ENCODE data around the gene MIGA1.

The MIGA1 gene

DNA sequence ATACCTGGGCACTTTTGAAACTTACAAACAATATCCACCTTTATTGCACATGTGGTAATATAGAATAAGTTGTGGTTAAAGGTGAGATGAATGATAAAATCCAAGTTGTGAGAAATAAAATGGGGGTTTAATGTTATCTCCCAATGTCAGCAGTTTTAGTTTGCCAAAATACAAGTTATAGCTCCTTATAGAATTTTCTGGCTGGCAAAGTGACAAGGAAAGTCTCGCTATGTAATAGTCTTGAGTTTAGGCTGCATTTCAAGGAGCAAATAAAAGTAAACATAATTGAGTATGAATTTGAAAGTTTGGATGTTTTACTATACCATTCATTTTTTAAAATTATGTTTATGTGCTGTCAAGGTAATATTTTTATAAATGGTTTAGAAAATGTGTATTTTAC lies 94.0 kb downstream of the MIGA1 start:
- H3K36me3 ChIP-seq (replicated peaks in 1 of 2; ENCODE audit: control insufficient read depth in 2 of 2, insufficient read depth in 2 of 2, low read length in 2 of 2) = peaks cover 0 to 5% of the 10 kb centered on the region in 2 donors
- no CpG with 5 or more reads among the region's 1 CpG for WGBS, 2 donors (ENCODE audit: extremely low coverage in 2 of 2, insufficient read length in 2 of 2, insufficient replicate concordance in 1 of 2)
- no peak overlapping the region for H3K9ac ChIP-seq (ENCODE audit: low read depth, low read length, poor library complexity)
- no peak overlapping the region for H4K91ac ChIP-seq (ENCODE audit: low read depth, low read length, poor library complexity)
- H3K4me2 ChIP-seq (ENCODE audit: insufficient read depth, low read length, poor library complexity, severe bottlenecking) = no peak overlapping the region
- no peak overlapping the region for H3K4ac ChIP-seq (ENCODE audit: low read length)
- no peaks in the 10 kb centered on the region for H3K9me3 ChIP-seq (replicated peaks in 1 of 2; ENCODE audit: control insufficient read depth in 2 of 2, insufficient read depth in 1 of 2, low read depth in 1 of 2, low read length in 2 of 2)
- no peak overlapping the region for H3K18ac ChIP-seq (ENCODE audit: low read length)
- H2BK5ac ChIP-seq (ENCODE audit: low read length) = no peak overlapping the region
- H3K27ac ChIP-seq (replicated peaks; ENCODE audit: low read length) = no peak overlapping the region
- H2BK12ac ChIP-seq (ENCODE audit: low read length) = no peak overlapping the region
- H3K4me3 ChIP-seq (ENCODE audit: low read length in 2 of 2) = no peak overlapping the region
- H2AFZ ChIP-seq (ENCODE audit: low read length) = no peak overlapping the region
- no peak overlapping the region for H3K23ac ChIP-seq (ENCODE audit: low read depth, low read length, poor library complexity)
- H3K79me1 ChIP-seq (ENCODE audit: low read depth, low read length) = no peaks in the 10 kb centered on the region
- H3K14ac ChIP-seq (ENCODE audit: low read length) = no peak overlapping the region
- H2BK15ac ChIP-seq (ENCODE audit: low read length) = no peak overlapping the region
- H2AK5ac ChIP-seq (ENCODE audit: low read depth, low read length) = no peak overlapping the region
- no peak overlapping the region for H4K8ac ChIP-seq (ENCODE audit: low read depth, low read length)
- no peaks in the 10 kb centered on the region for H3K4me1 ChIP-seq (ENCODE audit: control insufficient read depth in 2 of 2, insufficient read depth in 1 of 2, low read depth in 1 of 2, low read length in 2 of 2)
- no peaks in the 10 kb centered on the region for H3K27me3 ChIP-seq (ENCODE audit: control insufficient read depth in 3 of 3, insufficient read depth in 3 of 3, low read depth in 1 of 3, low read length in 3 of 3)
- no peak overlapping the region for H2BK120ac ChIP-seq (ENCODE audit: low read depth, low read length)
- DNase-seq (ENCODE audit: low spot score) = no peak

DNA sequence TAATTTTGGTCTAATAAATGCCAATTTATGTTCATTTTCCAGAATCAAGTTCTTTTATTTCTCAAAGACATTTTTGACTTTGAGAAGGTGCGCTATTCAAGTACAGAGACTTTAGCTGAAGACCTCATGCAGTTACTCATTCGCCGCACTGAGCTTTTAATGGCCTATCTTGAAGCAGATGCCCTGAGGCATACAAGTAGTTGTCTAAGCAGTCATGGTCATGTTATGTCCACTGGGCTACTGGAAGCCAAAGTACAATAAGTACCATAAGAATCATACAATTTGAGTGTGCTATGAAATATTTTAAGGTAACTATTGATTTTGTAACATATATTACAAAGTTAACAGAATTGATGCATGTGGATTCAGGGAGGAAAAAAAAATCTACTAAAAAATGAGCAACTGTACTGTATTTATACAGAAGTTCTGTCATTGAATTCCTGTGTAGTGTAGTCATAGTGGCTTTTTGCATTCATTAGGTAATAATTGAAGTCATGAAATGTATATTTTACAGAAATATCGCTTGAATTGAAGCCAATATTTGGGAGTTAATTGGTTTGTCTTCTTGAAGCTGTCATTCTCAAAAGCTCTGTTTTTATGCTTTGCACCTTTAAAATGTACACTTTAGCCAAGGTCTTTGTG lies 95.5 kb downstream of the MIGA1 start:
- H3K27ac ChIP-seq (replicated peaks; ENCODE audit: low read length) = no peak overlapping the region
- WGBS, 2 donors (ENCODE audit: extremely low coverage in 2 of 2, insufficient read length in 2 of 2, insufficient replicate concordance in 1 of 2) = no CpG with 5 or more reads among the region's 4 CpGs
- H3K4ac ChIP-seq (ENCODE audit: low read length) = no peak overlapping the region

DNA sequence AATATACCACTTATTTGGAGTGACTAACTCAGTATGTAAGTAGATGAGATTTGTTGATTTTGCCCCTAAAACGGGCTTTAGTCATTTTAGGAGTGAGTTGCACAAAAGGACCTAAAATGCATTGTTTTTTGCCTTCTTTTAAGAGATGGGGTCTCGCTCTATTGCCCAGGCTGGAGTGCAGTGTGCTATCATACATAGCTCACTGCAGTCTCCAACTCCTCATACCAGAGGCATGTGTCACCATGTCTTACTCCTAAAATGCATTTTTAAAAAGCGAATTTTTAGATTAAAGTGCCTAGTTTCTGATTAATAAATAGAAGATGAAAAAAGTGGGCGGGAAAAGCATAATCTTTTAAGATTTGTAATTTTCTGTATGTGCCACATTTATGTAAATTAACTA lies 97.4 kb downstream of the MIGA1 start:
- H3K14ac ChIP-seq (ENCODE audit: low read length) = no peak overlapping the region
- no peaks in the 10 kb centered on the region for H3K79me1 ChIP-seq (ENCODE audit: low read depth, low read length)
- H3K4me3 ChIP-seq (ENCODE audit: low read length in 2 of 2) = no peak overlapping the region
- H3K9me3 ChIP-seq (replicated peaks in 1 of 2; ENCODE audit: control insufficient read depth in 2 of 2, insufficient read depth in 1 of 2, low read depth in 1 of 2, low read length in 2 of 2) = no peaks in the 10 kb centered on the region
- no peaks in the 10 kb centered on the region for H3K4me1 ChIP-seq (ENCODE audit: control insufficient read depth in 2 of 2, insufficient read depth in 1 of 2, low read depth in 1 of 2, low read length in 2 of 2)
- H2BK5ac ChIP-seq (ENCODE audit: low read length) = no peak overlapping the region
- H3K4me2 ChIP-seq (ENCODE audit: insufficient read depth, low read length, poor library complexity, severe bottlenecking) = no peak overlapping the region
- H2BK15ac ChIP-seq (ENCODE audit: low read length) = no peak overlapping the region
- 100% methylated on average over 1 of the region's 4 CpGs; no CpG with 5 or more reads in 1 of the 2 donors for WGBS, 2 donors (ENCODE audit: extremely low coverage in 2 of 2, insufficient read length in 2 of 2, insufficient replicate concordance in 1 of 2)
- peaks cover 0 to 2% of the 10 kb centered on the region in 2 donors for H3K36me3 ChIP-seq (replicated peaks in 1 of 2; ENCODE audit: control insufficient read depth in 2 of 2, insufficient read depth in 2 of 2, low read length in 2 of 2)
- H2AFZ ChIP-seq (ENCODE audit: low read length) = no peak overlapping the region
- H3K27ac ChIP-seq (replicated peaks; ENCODE audit: low read length) = no peak overlapping the region
- no peaks in the 10 kb centered on the region for H3K27me3 ChIP-seq (ENCODE audit: control insufficient read depth in 3 of 3, insufficient read depth in 3 of 3, low read depth in 1 of 3, low read length in 3 of 3)
- no peak overlapping the region for H3K18ac ChIP-seq (ENCODE audit: low read length)
- no peak overlapping the region for H2AK5ac ChIP-seq (ENCODE audit: low read depth, low read length)
- no peak overlapping the region for H3K9ac ChIP-seq (ENCODE audit: low read depth, low read length, poor library complexity)
- H2BK120ac ChIP-seq (ENCODE audit: low read depth, low read length) = no peak overlapping the region
- DNase-seq (ENCODE audit: low spot score) = no peak
- no peak overlapping the region for H3K23ac ChIP-seq (ENCODE audit: low read depth, low read length, poor library complexity)
- H3K4ac ChIP-seq (ENCODE audit: low read length) = no peak overlapping the region
- H4K8ac ChIP-seq (ENCODE audit: low read depth, low read length) = no peak overlapping the region
- H2BK12ac ChIP-seq (ENCODE audit: low read length) = no peak overlapping the region
- H4K91ac ChIP-seq (ENCODE audit: low read depth, low read length, poor library complexity) = no peak overlapping the region

More for the DNA sequence above, 95.5 kb downstream of the MIGA1 start:
- Histone ChIP-seq H2BK12ac (ENCODE audit: low read length) (no peak overlapping the region), H3K4me3 (ENCODE audit: low read length in 2 of 2) (no peak overlapping the region), H3K4me2 (ENCODE audit: insufficient read depth, low read length, poor library complexity, severe bottlenecking) (no peak overlapping the region), H3K36me3 (replicated peaks in 1 of 2; ENCODE audit: control insufficient read depth in 2 of 2, insufficient read depth in 2 of 2, low read length in 2 of 2) (peaks cover 0 to 3% of the 10 kb centered on the region in 2 donors), H3K27me3 (ENCODE audit: control insufficient read depth in 3 of 3, insufficient read depth in 3 of 3, low read depth in 1 of 3, low read length in 3 of 3) (no peaks in the 10 kb centered on the region), H2BK5ac (ENCODE audit: low read length) (no peak overlapping the region), H4K8ac (ENCODE audit: low read depth, low read length) (no peak overlapping the region), H2BK120ac (ENCODE audit: low read depth, low read length) (no peak overlapping the region), H2AK5ac (ENCODE audit: low read depth, low read length) (no peak overlapping the region), H2BK15ac (ENCODE audit: low read length) (no peak overlapping the region), H3K23ac (ENCODE audit: low read depth, low read length, poor library complexity) (no peak overlapping the region), H3K9me3 (replicated peaks in 1 of 2; ENCODE audit: control insufficient read depth in 2 of 2, insufficient read depth in 1 of 2, low read depth in 1 of 2, low read length in 2 of 2) (no peaks in the 10 kb centered on the region), H3K18ac (ENCODE audit: low read length) (no peak overlapping the region), H3K79me1 (ENCODE audit: low read depth, low read length) (no peaks in the 10 kb centered on the region), H4K91ac (ENCODE audit: low read depth, low read length, poor library complexity) (no peak overlapping the region), H2AFZ (ENCODE audit: low read length) (no peak overlapping the region), H3K14ac (ENCODE audit: low read length) (no peak overlapping the region), H3K4me1 (ENCODE audit: control insufficient read depth in 2 of 2, insufficient read depth in 1 of 2, low read depth in 1 of 2, low read length in 2 of 2) (no peaks in the 10 kb centered on the region), H3K9ac (ENCODE audit: low read depth, low read length, poor library complexity) (no peak overlapping the region)
- DNase-seq (ENCODE audit: low spot score) = no peak

DNA sequence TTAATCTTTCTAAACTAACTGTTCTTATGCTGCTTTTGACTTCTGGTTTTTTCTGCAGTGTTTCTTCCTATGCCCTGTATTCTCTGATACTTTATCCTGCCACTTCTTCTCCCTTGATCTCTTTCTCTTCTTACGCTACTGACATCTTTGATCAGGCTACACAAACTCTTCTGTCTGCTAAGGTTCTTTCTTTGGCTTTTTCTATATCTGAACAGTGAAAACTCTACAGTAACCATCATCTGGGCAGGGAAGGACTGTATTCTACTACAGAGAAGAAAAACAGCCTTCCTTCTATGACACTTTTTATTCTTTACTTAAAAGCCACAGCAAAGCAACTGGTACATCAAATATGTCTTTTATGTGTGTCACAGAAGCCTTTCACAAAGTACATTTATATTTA lies 101.6 kb downstream of the MIGA1 start:
- no peak overlapping the region for H4K91ac ChIP-seq (ENCODE audit: low read depth, low read length, poor library complexity)
- H3K36me3 ChIP-seq (replicated peaks in 1 of 2; ENCODE audit: control insufficient read depth in 2 of 2, insufficient read depth in 2 of 2, low read length in 2 of 2) = no peaks in the 10 kb centered on the region
- no peak overlapping the region for H2AK5ac ChIP-seq (ENCODE audit: low read depth, low read length)
- no peak overlapping the region for H2BK120ac ChIP-seq (ENCODE audit: low read depth, low read length)
- no peak overlapping the region for H3K4ac ChIP-seq (ENCODE audit: low read length)
- H3K27me3 ChIP-seq (ENCODE audit: control insufficient read depth in 3 of 3, insufficient read depth in 3 of 3, low read depth in 1 of 3, low read length in 3 of 3) = no peaks in the 10 kb centered on the region
- no peak overlapping the region for H3K27ac ChIP-seq (replicated peaks; ENCODE audit: low read length)
- H2AFZ ChIP-seq (ENCODE audit: low read length) = no peak overlapping the region
- H2BK15ac ChIP-seq (ENCODE audit: low read length) = no peak overlapping the region
- no peak overlapping the region for H2BK12ac ChIP-seq (ENCODE audit: low read length)
- H2BK5ac ChIP-seq (ENCODE audit: low read length) = no peak overlapping the region
- H3K4me3 ChIP-seq (ENCODE audit: low read length in 2 of 2) = no peak overlapping the region
- H3K4me1 ChIP-seq (ENCODE audit: control insufficient read depth in 2 of 2, insufficient read depth in 1 of 2, low read depth in 1 of 2, low read length in 2 of 2) = peaks cover 0 to 2% of the 10 kb centered on the region in 2 donors
- H4K8ac ChIP-seq (ENCODE audit: low read depth, low read length) = no peak overlapping the region
- no peak overlapping the region for H3K9ac ChIP-seq (ENCODE audit: low read depth, low read length, poor library complexity)
- no peak overlapping the region for H3K4me2 ChIP-seq (ENCODE audit: insufficient read depth, low read length, poor library complexity, severe bottlenecking)
- H3K9me3 ChIP-seq (replicated peaks in 1 of 2; ENCODE audit: control insufficient read depth in 2 of 2, insufficient read depth in 1 of 2, low read depth in 1 of 2, low read length in 2 of 2) = no peaks in the 10 kb centered on the region
- no peaks in the 10 kb centered on the region for H3K79me1 ChIP-seq (ENCODE audit: low read depth, low read length)
- H3K18ac ChIP-seq (ENCODE audit: low read length) = no peak overlapping the region
- no peak overlapping the region for H3K23ac ChIP-seq (ENCODE audit: low read depth, low read length, poor library complexity)
- DNase-seq (ENCODE audit: low spot score) = no peak
- no peak overlapping the region for H3K14ac ChIP-seq (ENCODE audit: low read length)
- no CpG with 5 or more reads among the region's 1 CpG for WGBS, 2 donors (ENCODE audit: extremely low coverage in 2 of 2, insufficient read length in 2 of 2, insufficient replicate concordance in 1 of 2)
